ENCODE data around the gene SLC38A3.
"Not testable (repeated sequence)": the region's sequence is repeated elsewhere in the genome, so short reads cannot be mapped to it uniquely, and the experiment has no call there.

GRCh38 chr3:50228184-50228763 lies 23.2 kb downstream of the SLC38A3 start:
- TF ChIP-seq RAD21 (IDR thresholded peaks at IDR 0.05 in 1 of 2, conservative IDR thresholded peaks at IDR 0.05 in 1 of 2; ENCODE audit: low read depth in 2 of 2, low read length in 2 of 2); SIRT6 (IDR thresholded peaks at IDR 0.05; ENCODE audit: low read length); CTCF (IDR thresholded peaks at IDR 0.05; ENCODE audit: control extremely low read depth in 1 of 3, insufficient read depth in 1 of 3, low read depth in 1 of 3, low read length in 3 of 3); MAX (IDR thresholded peaks at IDR 0.05); POLR2A (IDR thresholded peaks at IDR 0.05; ENCODE audit: control extremely low read depth in 1 of 2, low read depth in 2 of 2, low read length in 2 of 2); TAF1 (IDR thresholded peaks at IDR 0.05; ENCODE audit: low read depth, low read length); RBBP5 (IDR thresholded peaks at IDR 0.05; ENCODE audit: borderline replicate concordance, low read depth, low read length); USF2 (IDR thresholded peaks at IDR 0.05; ENCODE audit: low read length); MAFK (IDR thresholded peaks at IDR 0.05; ENCODE audit: low read depth, low read length); CHD1 (IDR thresholded peaks at IDR 0.05; ENCODE audit: low read depth, low read length); SUZ12 (IDR thresholded peaks at IDR 0.05; ENCODE audit: low read length); ZNF274 (IDR thresholded peaks at IDR 0.05; ENCODE audit: borderline replicate concordance, extremely low read depth, low read length); CHD2 (IDR thresholded peaks at IDR 0.05; ENCODE audit: low read length): not testable (repeated sequence)

All from H1 (cell line).